Breast epithelium (tissue), 3 donors: ENCODE results near the gene ADCK1.

Experiments
- POLR2A ChIP-seq: fragments of 450-650 bp; IDR thresholded peaks from one replicate; pipeline ENCODE4 v1.6.1; 2016; ENCODE audit warnings: antibody characterized with exemption, mild to moderate bottlenecking, moderate library complexity
- POLR2AphosphoS5 ChIP-seq, 3 donors: sonication (generic); formaldehyde crosslinking; IDR thresholded peaks; one replicate each; pipeline ENCODE4 v1.6.1; 2017; ENCODE audit warnings: antibody characterized with exemption in 3 of 3
- TF ChIP-seq, protein P1 (sequence below), 3 donors: fragments of 450-650 bp; IDR thresholded peaks; one replicate each; pipeline ENCODE4 v1.5.1; 2016 to 2017; ENCODE audit warnings: antibody characterized with exemption in 3 of 3, mild to moderate bottlenecking in 3 of 3, moderate library complexity in 3 of 3

DNA sequence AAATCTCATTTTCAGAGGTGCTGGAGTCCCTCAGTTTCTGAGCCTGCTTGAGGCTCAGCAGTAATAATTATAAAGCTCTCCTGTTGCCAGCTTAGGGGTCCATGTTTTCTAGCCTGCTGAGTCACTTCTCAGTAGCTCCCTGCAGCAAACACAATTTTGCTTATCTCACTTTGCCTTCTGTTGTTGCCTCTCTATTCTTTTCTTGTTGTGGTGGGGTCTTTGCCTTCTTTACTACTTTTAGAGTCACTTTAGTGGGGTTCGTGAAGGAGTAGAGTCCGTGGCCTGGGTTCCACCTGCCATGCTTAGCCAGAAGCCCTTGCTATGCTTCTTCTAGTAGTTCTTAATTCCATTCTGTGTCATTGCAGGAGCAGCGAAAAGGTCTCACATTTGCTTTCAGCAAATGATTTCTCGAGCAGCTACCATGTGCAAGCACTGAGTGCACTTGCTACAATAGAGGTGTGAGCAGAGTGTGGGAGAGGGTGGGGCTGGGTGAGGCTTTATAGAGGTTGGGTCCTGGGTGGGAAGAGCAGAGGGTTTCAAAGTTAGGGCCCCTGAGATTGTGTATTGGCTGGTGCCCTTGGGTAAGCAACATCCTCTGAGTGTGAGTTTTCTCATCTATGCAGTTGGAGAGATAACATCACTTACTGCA is 114.3 kb downstream of the ADCK1 start:
- TF ChIP-seq, protein P1, sequence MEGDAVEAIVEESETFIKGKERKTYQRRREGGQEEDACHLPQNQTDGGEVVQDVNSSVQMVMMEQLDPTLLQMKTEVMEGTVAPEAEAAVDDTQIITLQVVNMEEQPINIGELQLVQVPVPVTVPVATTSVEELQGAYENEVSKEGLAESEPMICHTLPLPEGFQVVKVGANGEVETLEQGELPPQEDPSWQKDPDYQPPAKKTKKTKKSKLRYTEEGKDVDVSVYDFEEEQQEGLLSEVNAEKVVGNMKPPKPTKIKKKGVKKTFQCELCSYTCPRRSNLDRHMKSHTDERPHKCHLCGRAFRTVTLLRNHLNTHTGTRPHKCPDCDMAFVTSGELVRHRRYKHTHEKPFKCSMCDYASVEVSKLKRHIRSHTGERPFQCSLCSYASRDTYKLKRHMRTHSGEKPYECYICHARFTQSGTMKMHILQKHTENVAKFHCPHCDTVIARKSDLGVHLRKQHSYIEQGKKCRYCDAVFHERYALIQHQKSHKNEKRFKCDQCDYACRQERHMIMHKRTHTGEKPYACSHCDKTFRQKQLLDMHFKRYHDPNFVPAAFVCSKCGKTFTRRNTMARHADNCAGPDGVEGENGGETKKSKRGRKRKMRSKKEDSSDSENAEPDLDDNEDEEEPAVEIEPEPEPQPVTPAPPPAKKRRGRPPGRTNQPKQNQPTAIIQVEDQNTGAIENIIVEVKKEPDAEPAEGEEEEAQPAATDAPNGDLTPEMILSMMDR (IDR thresholded peaks at IDR 0.05): no peak
- TF ChIP-seq POLR2A (no peak), POLR2AphosphoS5 (IDR thresholded peaks at IDR 0.05) (no peak)
